PC-3 (cell line): ENCODE results near the gene FGF18. TPM values are rescaled to one million over a fixed set of nuclear protein-coding genes. Genes with fewer than 3 reads are reported as not detected.
A peak's percentile ranks its signal among the peaks of the same experiment; 100 is the strongest.
"Not testable (repeated sequence)": the region's sequence is repeated elsewhere in the genome, so short reads cannot be mapped to it uniquely, and the experiment has no call there.

Experiments used
- ATAC-seq: fragments of 200-7000 bp; cut with Tn5 transposase; 2 replicates; pipeline ENCODE4 v1.9.1; 2020; ENCODE audit warnings: mild to moderate bottlenecking, moderate library complexity
- BruUV-seq: library from RNA; stranded (reverse); fragments of 400-500 nt; replicated peaks from 2 replicates; lab custom pipeline; 2021; lab: Mats Ljungman, UMichigan
- CTCF ChIA-PET: fragments of 300-600 bp; sonication (Branson Sonifier 250); formaldehyde crosslinking; loops from one replicate; lab custom pipeline; 2022; ENCODE audit warnings: antibody characterized with exemption; lab: Charles Lee
- POLR2A ChIA-PET: fragments of 300-600 bp; sonication (Branson Sonifier 250); formaldehyde crosslinking; loops from one replicate; lab custom pipeline; 2022; ENCODE audit warnings: antibody characterized with exemption; ENCODE audit not compliant: unreplicated experiment; lab: Charles Lee
- DNase-seq: peaks from one replicate; pipeline ENCODE4 v3.0.0-alpha.2; 2015
- H2AFZ ChIP-seq: fragments of 300-600 bp; sonication (generic); 2 replicates; pipeline ENCODE4 v1.6.0; 2016; ENCODE audit warnings: antibody characterized with exemption, low read length
- H3F3A ChIP-seq: fragments of 300-600 bp; sonication (generic); one replicate; pipeline ENCODE4 v1.6.0; 2017; ENCODE audit warnings: antibody characterized with exemption, low read length, control low read depth, mild to moderate bottlenecking; ENCODE audit not compliant: unreplicated experiment
- H3K27ac ChIP-seq: fragments of 300-600 bp; sonication (generic); 2 replicates; pipeline ENCODE4 v1.5.1; 2016; ENCODE audit warnings: mild to moderate bottlenecking, low read length
- H3K27me3 ChIP-seq: fragments of 300-600 bp; sonication (generic); 2 replicates; pipeline ENCODE4 v1.6.1; 2016; ENCODE audit warnings: low read length, mixed read lengths
- H3K36me3 ChIP-seq: fragments of 300-600 bp; sonication (generic); 2 replicates; pipeline ENCODE4 v1.6.1; 2016; ENCODE audit warnings: low read depth, mixed run types, low read length, mixed read lengths
- H3K4me1 ChIP-seq: fragments of 300-600 bp; sonication (generic); 2 replicates; pipeline ENCODE4 v1.5.1; 2016; ENCODE audit warnings: low read length; ENCODE audit not compliant: insufficient read depth
- H3K4me2 ChIP-seq: fragments of 300-600 bp; sonication (generic); 2 replicates; pipeline ENCODE4 v1.6.0; 2016; ENCODE audit warnings: low read length
- H3K4me3 ChIP-seq: fragments of 300-600 bp; sonication (generic); 2 replicates; pipeline ENCODE4 v1.5.1; 2016; ENCODE audit warnings: mild to moderate bottlenecking, low read length, mixed read lengths
- H3K79me2 ChIP-seq: fragments of 300-600 bp; sonication (generic); 2 replicates; pipeline ENCODE4 v1.6.1; 2017; ENCODE audit warnings: low read length, mixed read lengths
- H3K9ac ChIP-seq: fragments of 300-600 bp; sonication (generic); 2 replicates; pipeline ENCODE4 v1.6.0; 2016; ENCODE audit warnings: mild to moderate bottlenecking, low read length
- H3K9me2 ChIP-seq: fragments of 300-600 bp; sonication (generic); replicated peaks from 2 replicates; pipeline ENCODE4 v1.6.1; 2016; ENCODE audit warnings: mixed run types, low read length, mixed read lengths
- H3K9me3 ChIP-seq: fragments of 300-600 bp; sonication (generic); 2 replicates; pipeline ENCODE4 v1.6.1; 2016; ENCODE audit warnings: low read length, mixed read lengths
- H4K20me1 ChIP-seq: fragments of 300-600 bp; sonication (generic); 2 replicates; pipeline ENCODE4 v1.6.1; 2016; ENCODE audit warnings: low read length, mixed read lengths
- CTCF ChIP-seq: fragments of 300-600 bp; sonication (generic); conservative IDR thresholded peaks from 2 replicates; pipeline ENCODE4 v1.5.1; 2017; ENCODE audit warnings: antibody characterized with exemption, low read depth, mild to moderate bottlenecking, low read length
- EZH2 ChIP-seq: fragments of 300-600 bp; sonication (generic); IDR thresholded peaks from one replicate; pipeline ENCODE4 v1.6.1; 2017; ENCODE audit warnings: antibody characterized with exemption, mild to moderate bottlenecking, low read length; ENCODE audit not compliant: unreplicated experiment
- EZH2phosphoT487 ChIP-seq: fragments of 300-600 bp; sonication (generic); IDR thresholded peaks from 2 replicates; pipeline ENCODE4 v1.6.1; 2018; ENCODE audit warnings: mild to moderate bottlenecking, antibody characterized with exemption, low read length, borderline replicate concordance
- intact Hi-C: fragments of 100-400 bp; cut with micrococcal nuclease; formaldehyde crosslinking; loops from 2 replicates; pipeline ENCODE4 v1.9.0; 2023
- total RNA-seq: library from RNA; depleted of rRNA; stranded (reverse); fragments of >200 nt; gene quantifications from 2 replicates; pipeline ENCODE4 v1.2.3, GENCODE V29; 2014

FGF18 gene
- total RNA-seq, 1 experiment from 2014 or later: 0.26 TPM

- CTCF ChIA-PET, H3K4me3 ChIP-seq, H3K4me1 ChIP-seq, H3K4me2 ChIP-seq, POLR2A ChIA-PET, H3F3A ChIP-seq, H3K9ac ChIP-seq, intact Hi-C loops, H3K36me3 ChIP-seq, H3K79me2 ChIP-seq, BruUV-seq, H3K27ac ChIP-seq, H3K27me3 ChIP-seq, H3K9me3 ChIP-seq, H4K20me1 ChIP-seq, H3K9me2 ChIP-seq: not testable (repeated sequence)
- peak overlapping the region; percentile 15 for H2AFZ ChIP-seq
- TF ChIP-seq CTCF: peak; percentile 48
- DNase-seq (peak; percentile 30), ATAC-seq (peak; percentile 27; the same call in 1 of the 2 replicates)
These were observed 48.6 kb upstream of the FGF18 start for GRCh38 chr5:171370881-171371280.

- Histone ChIP-seq H3K27ac (no peak overlapping the region), H2AFZ (peak overlapping the region; percentile 15), H3K79me2 (no peaks in the 10 kb centered on the region), H3K27me3 (no peaks in the 10 kb centered on the region), H3K9me3 (no peaks in the 10 kb centered on the region), H3K4me3 (no peak overlapping the region), H3K9ac (no peak overlapping the region), H3F3A (no peaks in the 10 kb centered on the region), H3K4me1 (no peaks in the 10 kb centered on the region), H3K9me2 (no peaks in the 10 kb centered on the region), H3K36me3 (no peaks in the 10 kb centered on the region), H4K20me1 (no peaks in the 10 kb centered on the region), H3K4me2 (no peak overlapping the region)
- intact Hi-C loops: no loop called here
- ATAC-seq (no peak), DNase-seq (no peak)
- CTCF ChIA-PET: no interaction called here
- TF ChIP-seq EZH2: no peak
- TF ChIP-seq EZH2phosphoT487: no peak
- no peak for TF ChIP-seq CTCF
- POLR2A ChIA-PET: no interaction called here
- BruUV-seq: no TSS peak
These were observed 48.1 kb upstream of the FGF18 start for GRCh38 chr5:171371326-171371725.

GRCh38 chr5:171379961-171380360, 39.5 kb upstream of the FGF18 start:
- Histone ChIP-seq H3K4me1 (no peaks in the 10 kb centered on the region), H4K20me1 (no peaks in the 10 kb centered on the region), H3K36me3 (no peaks in the 10 kb centered on the region), H3K9me2 (no peaks in the 10 kb centered on the region), H2AFZ (no peak overlapping the region), H3K4me3 (no peak overlapping the region), H3K27me3 (no peaks in the 10 kb centered on the region), H3F3A (no peaks in the 10 kb centered on the region), H3K27ac (no peak overlapping the region), H3K79me2 (no peaks in the 10 kb centered on the region), H3K4me2 (no peak overlapping the region), H3K9me3 (no peaks in the 10 kb centered on the region), H3K9ac (no peak overlapping the region)
- DNase-seq: no peak
- ATAC-seq: no peak
- CTCF ChIA-PET: no interaction called here
- TF ChIP-seq EZH2phosphoT487 (no peak), EZH2 (no peak), CTCF (no peak)
- POLR2A ChIA-PET: no interaction called here
- no TSS peak for BruUV-seq
- intact Hi-C loops: no loop called here

GRCh38 chr5:171384416-171384815, 35.0 kb upstream of the FGF18 start:
- H3K27me3 ChIP-seq, H2AFZ ChIP-seq, H3K9ac ChIP-seq, CTCF ChIA-PET, H3K27ac ChIP-seq, H3K4me2 ChIP-seq, H3K4me1 ChIP-seq, POLR2A ChIA-PET, ATAC-seq, H3K4me3 ChIP-seq, H3F3A ChIP-seq, BruUV-seq, H3K9me3 ChIP-seq, intact Hi-C loops, H3K9me2 ChIP-seq: not testable (repeated sequence)
- DNase-seq: peak; percentile 44
- H3K36me3 ChIP-seq: peaks cover 14% of the 10 kb centered on the region
- peaks cover 28% of the 10 kb centered on the region for H3K79me2 ChIP-seq
- H4K20me1 ChIP-seq: peaks cover 16% of the 10 kb centered on the region

- H3K4me3 ChIP-seq, H3K4me1 ChIP-seq, H3K9me3 ChIP-seq, H3K9me2 ChIP-seq, H3K4me2 ChIP-seq, H3K27ac ChIP-seq, ATAC-seq, H3F3A ChIP-seq, H3K9ac ChIP-seq, H2AFZ ChIP-seq, CTCF ChIA-PET, BruUV-seq, H3K27me3 ChIP-seq, POLR2A ChIA-PET: not testable (repeated sequence)
- H3K79me2 ChIP-seq: peaks cover 34% of the 10 kb centered on the region
- H4K20me1 ChIP-seq: peaks cover 22% of the 10 kb centered on the region
- peak; percentile 28 for DNase-seq
- intact Hi-C loops: loop anchor here (5.0 kb wide), 1 partner anchor 1793 kb away; no protein-coding TSS in a partner anchor
- H3K36me3 ChIP-seq: peaks cover 20% of the 10 kb centered on the region
These were observed 34.4 kb upstream of the FGF18 start for GRCh38 chr5:171384999-171385398.
